AG09309 (cell line): ENCODE data around the gene HACE1.
A peak's percentile ranks its signal among the peaks of the same experiment; 100 is the strongest.

Experiments used
- DNase-seq: peaks from one replicate; pipeline ENCODE4 v3.0.0-alpha.2; 2010; ENCODE audit warnings: low read depth
- H3K4me3 ChIP-seq: 2 replicates; pipeline ENCODE4 v1.5.1; 2011; ENCODE audit warnings: mild to moderate bottlenecking, low read depth, low read length, moderate library complexity; ENCODE audit not compliant: control insufficient read depth
- TF ChIP-seq, protein P1 (sequence below): IDR thresholded peaks from 2 replicates; pipeline ENCODE4 v1.5.1; 2011; ENCODE audit warnings: mild to moderate bottlenecking, low read depth, low read length, inconsistent platforms; ENCODE audit not compliant: insufficient read depth, control insufficient read depth; ENCODE audit errors: missing control alignments

Gene HACE1

DNA sequence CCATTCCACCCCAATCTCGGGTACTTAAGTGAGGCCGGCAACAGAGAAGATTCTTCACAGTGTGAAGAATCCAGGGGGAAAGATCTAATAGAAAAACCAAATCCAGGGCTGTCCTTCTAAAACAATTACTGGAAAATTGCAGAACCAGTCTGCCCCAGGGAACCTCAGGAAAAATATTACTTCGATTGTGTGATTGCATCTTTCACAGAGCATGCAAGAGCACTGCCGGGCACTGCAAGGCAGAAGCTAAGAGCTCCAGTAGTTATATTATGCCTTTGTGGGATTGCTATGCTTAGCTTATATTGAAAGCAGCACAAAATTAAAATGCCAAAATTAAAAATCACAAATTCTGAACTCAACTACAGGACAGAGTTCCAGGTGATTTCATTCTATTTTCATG lies 175.9 kb downstream of the HACE1 start:
- DNase-seq: no peak
- TF ChIP-seq, protein P1, sequence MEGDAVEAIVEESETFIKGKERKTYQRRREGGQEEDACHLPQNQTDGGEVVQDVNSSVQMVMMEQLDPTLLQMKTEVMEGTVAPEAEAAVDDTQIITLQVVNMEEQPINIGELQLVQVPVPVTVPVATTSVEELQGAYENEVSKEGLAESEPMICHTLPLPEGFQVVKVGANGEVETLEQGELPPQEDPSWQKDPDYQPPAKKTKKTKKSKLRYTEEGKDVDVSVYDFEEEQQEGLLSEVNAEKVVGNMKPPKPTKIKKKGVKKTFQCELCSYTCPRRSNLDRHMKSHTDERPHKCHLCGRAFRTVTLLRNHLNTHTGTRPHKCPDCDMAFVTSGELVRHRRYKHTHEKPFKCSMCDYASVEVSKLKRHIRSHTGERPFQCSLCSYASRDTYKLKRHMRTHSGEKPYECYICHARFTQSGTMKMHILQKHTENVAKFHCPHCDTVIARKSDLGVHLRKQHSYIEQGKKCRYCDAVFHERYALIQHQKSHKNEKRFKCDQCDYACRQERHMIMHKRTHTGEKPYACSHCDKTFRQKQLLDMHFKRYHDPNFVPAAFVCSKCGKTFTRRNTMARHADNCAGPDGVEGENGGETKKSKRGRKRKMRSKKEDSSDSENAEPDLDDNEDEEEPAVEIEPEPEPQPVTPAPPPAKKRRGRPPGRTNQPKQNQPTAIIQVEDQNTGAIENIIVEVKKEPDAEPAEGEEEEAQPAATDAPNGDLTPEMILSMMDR: no peak
- H3K4me3 ChIP-seq: no peak overlapping the region

DNA sequence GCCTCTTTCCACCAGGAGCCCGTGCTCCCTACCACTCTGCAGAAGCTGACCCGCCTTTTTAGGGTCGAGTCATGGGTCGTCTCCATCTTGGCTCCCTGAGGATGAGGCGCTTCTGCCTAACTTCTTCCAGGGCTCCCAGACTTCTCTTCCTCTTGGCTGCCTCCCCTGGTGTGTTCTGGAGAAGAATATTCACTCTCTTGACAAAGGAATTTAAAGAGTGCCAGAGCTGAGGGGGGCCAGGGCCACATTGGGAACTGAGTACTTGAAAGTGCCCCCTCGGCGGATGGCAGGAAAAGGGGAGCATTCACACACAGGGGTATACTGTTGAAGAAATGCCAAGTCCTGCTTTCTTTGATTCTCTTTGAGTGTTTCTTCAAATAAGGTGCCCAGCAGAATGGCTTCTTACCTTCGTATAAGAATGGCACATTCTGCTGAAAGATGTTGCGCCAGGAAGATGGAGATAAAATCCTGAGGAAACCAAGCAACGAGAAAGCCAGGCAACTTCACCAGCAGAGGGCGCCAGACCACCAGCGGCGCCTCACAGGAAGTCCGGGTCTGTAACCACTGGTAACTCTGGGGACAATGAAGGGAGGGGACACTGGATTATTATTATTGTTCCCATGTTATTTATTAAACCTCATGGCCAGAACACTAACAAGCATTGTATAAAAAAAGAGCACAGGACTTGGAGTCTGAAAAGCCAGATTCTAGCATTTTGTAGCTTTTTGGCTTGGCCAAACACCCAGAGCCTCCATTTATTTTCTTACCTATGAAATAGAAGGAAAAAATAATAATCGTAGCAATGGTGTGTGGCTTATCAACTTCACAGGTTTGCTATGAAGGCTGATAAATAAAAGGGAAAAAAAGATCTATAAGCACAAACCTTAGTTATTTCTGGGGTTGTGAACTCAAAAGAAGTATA lies 176.7 kb downstream of the HACE1 start:
- no peak overlapping the region for H3K4me3 ChIP-seq
- no peak for DNase-seq
- TF ChIP-seq, protein P1: peak; percentile 92

DNA sequence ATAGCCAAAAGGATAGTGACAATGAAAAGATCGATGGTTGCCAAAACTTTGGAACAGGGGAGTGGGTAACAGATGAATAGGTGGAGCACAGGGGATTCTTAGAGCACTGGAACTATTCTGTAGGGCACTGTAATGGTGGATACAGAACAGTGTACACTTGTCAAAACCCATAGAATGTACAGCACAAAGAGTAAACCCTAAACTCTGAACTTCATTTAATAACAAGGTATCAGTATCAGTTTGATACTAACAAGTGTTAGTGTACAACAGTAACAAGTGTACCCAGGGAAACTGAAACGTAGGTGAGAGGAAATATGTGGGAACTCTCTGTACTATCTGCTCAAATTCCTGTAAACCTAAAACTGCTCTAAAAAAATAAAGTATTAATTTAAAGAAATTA lies 179.2 kb downstream of the HACE1 start:
- TF ChIP-seq, protein P1: no peak
- no peak for DNase-seq
- no peak overlapping the region for H3K4me3 ChIP-seq

DNA sequence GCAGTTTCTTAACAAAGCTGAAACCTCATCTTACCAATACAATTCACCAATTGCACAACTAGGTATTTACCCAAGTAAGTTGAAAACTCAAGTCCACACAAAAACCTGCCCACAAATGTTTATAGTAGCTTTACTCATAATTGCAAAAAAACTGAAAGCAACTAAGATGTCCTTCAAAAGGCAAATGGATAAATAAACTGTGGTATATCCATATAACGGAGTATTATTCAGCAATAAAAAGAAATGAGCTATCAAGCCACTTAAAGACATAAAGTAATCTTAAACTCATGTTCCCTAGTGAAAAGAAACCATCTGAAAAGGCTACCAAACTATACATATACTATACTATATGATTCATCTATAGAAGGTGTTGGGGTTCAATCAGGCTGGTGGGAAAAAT lies 179.7 kb downstream of the HACE1 start:
- H3K4me3 ChIP-seq: no peak overlapping the region
- DNase-seq: no peak
- TF ChIP-seq, protein P1: no peak
